Upper lobe of left lung (tissue), 6 donors: ENCODE measurements around the gene C5AR2. TPM values are rescaled to one million over a fixed set of nuclear protein-coding genes. Genes with fewer than 3 reads are reported as not detected.

Experiments used
- ATAC-seq, 2 donors: fragments of 200-7000 bp; cut with Tn5 transposase; one replicate each; pipeline ENCODE4 v1.9.1; 2022; ENCODE audit warnings: mild to moderate bottlenecking in 2 of 2, moderate library complexity in 2 of 2; ENCODE audit not compliant: low FRiP score in 2 of 2
- DNase-seq, 2 donors: peaks; one replicate each; pipeline ENCODE4 v3.0.0-alpha.2; 2019 to 2020
- H3K27ac ChIP-seq, 4 donors: fragments of 200-600 bp; sonication (generic); one replicate each; pipeline ENCODE4 v1.5.1; 2016 to 2019
- H3K27me3 ChIP-seq, 4 donors: fragments of 200-600 bp; sonication (generic); one replicate each; pipeline ENCODE4 v1.5.1; 2017 to 2019
- H3K36me3 ChIP-seq, 4 donors: fragments of 200-600 bp; sonication (generic); one replicate each; pipeline ENCODE4 v1.5.1; 2016 to 2019
- H3K4me1 ChIP-seq, 4 donors: fragments of 200-600 bp; sonication (generic); one replicate each; pipeline ENCODE4 v1.5.1; 2018 to 2019
- H3K4me3 ChIP-seq, 4 donors: fragments of 200-600 bp; sonication (generic); one replicate each; pipeline ENCODE4 v1.5.1; 2017 to 2019; ENCODE audit warnings: mild to moderate bottlenecking in 2 of 4, moderate library complexity in 1 of 4
- H3K9me3 ChIP-seq, 4 donors: fragments of 200-600 bp; sonication (generic); one replicate each; pipeline ENCODE4 v1.5.1; 2018 to 2019
- EP300 ChIP-seq, 4 donors: sonication (generic); formaldehyde crosslinking; IDR thresholded peaks; one replicate each; pipeline ENCODE4 v1.5.1; 2017; ENCODE audit warnings: antibody characterized with exemption in 4 of 4, control low read depth in 2 of 4
- POLR2A ChIP-seq, 4 donors: fragments of 450-650 bp; IDR thresholded peaks; one replicate each; pipeline ENCODE4 v1.5.1; 2016 to 2017; ENCODE audit warnings: antibody characterized with exemption in 4 of 4, mild to moderate bottlenecking in 2 of 4
- POLR2AphosphoS5 ChIP-seq, 2 donors: sonication (generic); formaldehyde crosslinking; IDR thresholded peaks; one replicate each; pipeline ENCODE4 v1.5.1; 2017; ENCODE audit warnings: antibody characterized with exemption in 2 of 2
- WGBS, 2 donors: methylation state at CpG; one replicate each; pipeline ENCODE4 v1.1.5; 2017 to 2018; 5-methylcytosine and 5-hydroxymethylcytosine counted together
- total RNA-seq, 6 donors: library from RNA; depleted of rRNA in 4 of 6; stranded (reverse); fragments of >200 nt in 4 of 6; gene quantifications; one replicate each; pipeline versions ENCODE4 v1.1.0 to v1.2.1, GENCODE V29; 2016 to 2021
- TF ChIP-seq, protein P1 (sequence below), 6 experiments: fragments of 450-650 bp in 4 of 6; fragments of 200-600 bp in 2 of 6; sonication (generic) in 2 of 6; IDR thresholded peaks; one replicate each; pipeline ENCODE4 v1.5.1; 2016 to 2019; ENCODE audit warnings: antibody characterized with exemption in 6 of 6
- donor health status: DM: no; HTN: no; CAD: no; lungs with moderate emphysema.
- donor health status: DM: no; HTN: yes; CAD: no; lungs with severe emphysema.

C5AR2 gene
- total RNA-seq, 6 donors from 2014 or later, result 3.8 to 22.9 (median 10.0) TPM

DNA sequence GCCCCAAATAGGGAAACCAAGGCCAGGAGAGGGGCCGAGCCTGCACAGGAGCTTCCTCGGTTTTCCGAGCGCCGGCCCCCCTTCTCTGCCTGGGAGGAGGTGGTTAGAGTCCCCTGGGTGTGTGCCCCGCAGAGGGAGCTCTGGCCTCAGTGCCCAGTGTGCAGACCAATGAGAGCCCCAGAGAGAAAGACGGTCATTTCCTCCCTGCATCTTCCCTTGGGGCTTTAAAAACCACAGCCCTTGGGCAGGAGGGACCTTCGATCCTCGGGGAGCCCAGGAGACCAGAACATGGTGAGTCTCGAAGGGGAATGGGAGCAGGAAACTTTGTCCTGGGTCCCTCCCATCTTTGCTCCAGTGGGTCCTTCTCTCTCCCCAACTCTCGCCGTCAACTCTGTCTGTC is 22.4 kb upstream of the C5AR2 start, which contains the start of gene C5AR1:
Gene C5AR1, plus strand, starts transcription at position 254 of the 400 bp plus-strand sequence. Its CDS starts 35 bp downstream, at position 289.
- H3K36me3 ChIP-seq, result no peaks in the 10 kb centered on the region
- 28 to 38% methylated on average over 12 of the region's 12 CpGs for WGBS, 2 donors
- peaks cover 3 to 12% (median 10%) of the 10 kb centered on the region in 4 donors for H3K4me1 ChIP-seq
- peak within 1 kb of the TSS; percentile 68 to 92 (median 82) for H3K27ac ChIP-seq
- TF ChIP-seq POLR2A (IDR thresholded peaks at IDR 0.05), result peak in 3 of 4 donors; percentile 33 to 84 (median 42)
- TF ChIP-seq POLR2AphosphoS5 (IDR thresholded peaks at IDR 0.05), result peak; percentile 74
- no peak for TF ChIP-seq EP300 (IDR thresholded peaks at IDR 0.05)
- TF ChIP-seq, protein P1, sequence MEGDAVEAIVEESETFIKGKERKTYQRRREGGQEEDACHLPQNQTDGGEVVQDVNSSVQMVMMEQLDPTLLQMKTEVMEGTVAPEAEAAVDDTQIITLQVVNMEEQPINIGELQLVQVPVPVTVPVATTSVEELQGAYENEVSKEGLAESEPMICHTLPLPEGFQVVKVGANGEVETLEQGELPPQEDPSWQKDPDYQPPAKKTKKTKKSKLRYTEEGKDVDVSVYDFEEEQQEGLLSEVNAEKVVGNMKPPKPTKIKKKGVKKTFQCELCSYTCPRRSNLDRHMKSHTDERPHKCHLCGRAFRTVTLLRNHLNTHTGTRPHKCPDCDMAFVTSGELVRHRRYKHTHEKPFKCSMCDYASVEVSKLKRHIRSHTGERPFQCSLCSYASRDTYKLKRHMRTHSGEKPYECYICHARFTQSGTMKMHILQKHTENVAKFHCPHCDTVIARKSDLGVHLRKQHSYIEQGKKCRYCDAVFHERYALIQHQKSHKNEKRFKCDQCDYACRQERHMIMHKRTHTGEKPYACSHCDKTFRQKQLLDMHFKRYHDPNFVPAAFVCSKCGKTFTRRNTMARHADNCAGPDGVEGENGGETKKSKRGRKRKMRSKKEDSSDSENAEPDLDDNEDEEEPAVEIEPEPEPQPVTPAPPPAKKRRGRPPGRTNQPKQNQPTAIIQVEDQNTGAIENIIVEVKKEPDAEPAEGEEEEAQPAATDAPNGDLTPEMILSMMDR (IDR thresholded peaks at IDR 0.05), result peak in 1 of 6 experiments; percentile 24
- H3K27me3 ChIP-seq, result no peaks in the 10 kb centered on the region
- no peaks in the 10 kb centered on the region for H3K9me3 ChIP-seq
- peak; percentile 55 to 82 for ATAC-seq
- peak in 1 of 2 donors; percentile 74 for DNase-seq
- peak within 1 kb of the TSS in 3 of 4 donors; percentile 30 to 47 (median 36) for H3K4me3 ChIP-seq

DNA sequence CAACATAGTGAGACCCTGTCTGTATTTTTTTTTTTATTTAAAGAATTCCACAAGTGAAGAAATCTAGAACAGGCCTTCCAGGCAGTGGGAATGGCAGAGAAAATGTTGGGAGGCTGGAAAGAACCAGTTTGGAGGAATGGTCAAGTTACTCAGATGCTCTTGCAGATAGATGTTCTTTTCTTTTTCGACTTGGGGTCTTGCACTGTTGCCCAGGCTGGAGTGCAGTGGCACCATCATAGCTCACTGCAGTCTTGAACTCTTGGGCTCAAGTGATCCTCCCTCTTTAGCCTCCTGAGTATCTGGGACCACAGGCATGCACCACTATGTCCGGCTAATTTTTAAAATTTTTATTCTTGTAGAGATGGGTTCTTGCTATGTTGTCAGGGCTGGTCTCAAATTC is 21.7 kb upstream of the C5AR2 start:
- Histone ChIP-seq H3K9me3 (no peaks in the 10 kb centered on the region), H3K27me3 (no peaks in the 10 kb centered on the region), H3K4me3 (peak overlapping the region in 3 of 4 donors; percentile 30 to 47 (median 36)), H3K4me1 (peaks cover 2 to 8% (median 5%) of the 10 kb centered on the region in 4 donors), H3K27ac (peak overlapping the region; percentile 68 to 92 (median 82)), H3K36me3 (no peaks in the 10 kb centered on the region)
- DNase-seq (no peak), ATAC-seq (no peak)
- TF ChIP-seq POLR2AphosphoS5 (IDR thresholded peaks at IDR 0.05), result no peak
- no peak for TF ChIP-seq POLR2A (IDR thresholded peaks at IDR 0.05)
- no peak for TF ChIP-seq EP300 (IDR thresholded peaks at IDR 0.05)
- TF ChIP-seq, protein P1 (IDR thresholded peaks at IDR 0.05), result no peak
- 86 to 94% methylated on average over 2 of the region's 2 CpGs for WGBS, 2 donors

GRCh38 chr19:47310819-47311218 is 21.2 kb upstream of the C5AR2 start:
- WGBS, 2 donors, result 33% methylated on average over 4 to 5 of the region's 5 CpGs
- TF ChIP-seq, protein P1 (IDR thresholded peaks at IDR 0.05), result no peak
- TF ChIP-seq EP300 (IDR thresholded peaks at IDR 0.05) (peak in 2 of 4 donors; percentile 27 to 50), POLR2A (IDR thresholded peaks at IDR 0.05) (peak in 1 of 4 donors; percentile 77), POLR2AphosphoS5 (IDR thresholded peaks at IDR 0.05) (peak; percentile 86 to 91)
- H3K4me1 ChIP-seq, result peaks cover 0 to 8% (median 2%) of the 10 kb centered on the region in 4 donors
- no peaks in the 10 kb centered on the region for H3K27me3 ChIP-seq
- peak overlapping the region; percentile 68 to 92 (median 82) for H3K27ac ChIP-seq
- peak in 1 of 2 donors; percentile 77 for DNase-seq
- peak; percentile 12 to 26 for ATAC-seq
- H3K9me3 ChIP-seq, result no peaks in the 10 kb centered on the region
- H3K4me3 ChIP-seq, result peak overlapping the region in 3 of 4 donors; percentile 30 to 47 (median 36)
- H3K36me3 ChIP-seq, result no peaks in the 10 kb centered on the region

DNA sequence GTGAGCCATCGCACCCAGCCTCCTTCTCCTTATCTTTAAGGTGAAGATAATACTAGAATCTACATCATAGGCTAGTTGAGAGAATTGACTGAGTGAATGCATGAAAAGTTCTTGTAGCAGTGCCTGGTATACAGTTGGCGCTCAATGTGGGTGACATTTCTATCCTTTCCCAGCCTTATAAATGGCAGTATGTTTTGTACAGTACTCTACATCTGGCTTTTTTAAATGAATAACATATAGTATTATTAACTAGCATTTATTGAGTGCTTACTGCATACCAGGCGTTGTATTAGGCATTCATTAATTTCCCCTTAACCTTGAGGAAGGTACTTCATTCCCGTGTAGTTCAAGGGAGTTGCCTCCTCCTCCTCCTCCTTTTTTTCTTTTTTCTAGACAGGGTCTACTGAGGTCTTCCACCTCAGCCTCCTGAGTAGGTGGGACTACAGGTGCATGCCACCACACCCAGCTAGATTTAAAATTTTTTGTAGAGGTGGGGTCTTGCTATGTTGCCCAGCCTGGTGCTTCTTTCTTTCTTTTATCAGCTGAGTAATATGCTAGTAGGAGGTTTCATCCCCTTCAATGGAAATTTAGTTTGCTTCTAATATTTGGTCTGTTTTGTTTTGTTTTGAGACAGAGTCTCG is 19.5 kb upstream of the C5AR2 start:
- no peak for DNase-seq
- ATAC-seq, result no peak

More for the DNA sequence above, 19.5 kb upstream of the C5AR2 start:
- WGBS, 2 donors, result 87 to 89% methylated on average over 5 of the region's 5 CpGs
- peaks cover 0 to 11% (median 2%) of the 10 kb centered on the region in 4 donors for H3K4me1 ChIP-seq
- TF ChIP-seq EP300 (IDR thresholded peaks at IDR 0.05) (no peak), POLR2A (IDR thresholded peaks at IDR 0.05) (no peak), POLR2AphosphoS5 (IDR thresholded peaks at IDR 0.05) (no peak)
- TF ChIP-seq, protein P1 (IDR thresholded peaks at IDR 0.05), result no peak
- no peaks in the 10 kb centered on the region for H3K9me3 ChIP-seq
- no peaks in the 10 kb centered on the region for H3K36me3 ChIP-seq
- H3K4me3 ChIP-seq, result peak overlapping the region in 3 of 4 donors; percentile 18 to 47 (median 30)
- no peaks in the 10 kb centered on the region for H3K27me3 ChIP-seq
- H3K27ac ChIP-seq, result peak overlapping the region in 3 of 4 donors; percentile 40 to 92 (median 84)
